ENCODE measurements around the gene NACC2.

NACC2 gene

DNA sequence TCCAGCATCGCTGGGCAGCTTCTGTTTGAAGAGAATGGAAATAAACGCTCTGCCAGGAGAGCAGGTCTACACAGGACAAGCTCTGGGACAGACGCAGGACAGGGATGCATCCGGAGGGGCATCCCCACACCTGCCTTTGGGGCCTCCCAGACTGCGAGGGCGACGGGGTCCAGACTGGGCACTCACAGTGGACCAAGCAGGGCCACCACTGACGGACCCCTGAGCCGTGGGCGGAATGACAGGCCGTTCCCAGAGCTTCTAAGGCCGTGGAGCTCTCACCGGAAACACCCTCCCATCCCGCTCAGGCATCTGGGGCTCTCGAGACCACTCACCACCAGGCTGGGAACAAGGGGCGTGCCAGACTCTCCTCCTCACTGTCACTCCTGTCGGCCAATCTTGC lies 34.1 kb upstream of the NACC2 start:
- DNase-seq (ENCODE audit: low spot score): no peak

DNA sequence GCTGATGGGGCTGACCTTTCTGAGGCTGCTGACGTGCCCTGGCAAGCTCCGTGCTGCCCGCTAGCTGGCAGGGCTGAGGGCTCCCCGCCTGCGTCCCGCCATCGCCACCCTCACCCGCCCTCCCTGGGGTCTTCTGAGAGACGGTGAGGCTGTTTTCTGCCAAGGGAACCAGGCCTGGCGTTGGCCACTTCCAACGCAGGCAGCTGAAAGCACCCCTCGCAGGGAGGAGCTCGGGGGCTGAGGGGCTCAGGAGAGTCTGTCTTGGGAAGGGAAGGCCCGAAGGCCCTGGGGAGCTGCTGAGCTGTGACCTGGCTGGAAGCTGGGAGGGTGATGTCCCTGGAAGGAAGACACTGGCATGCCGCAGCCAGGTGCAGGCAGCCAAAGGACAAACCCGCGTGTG lies 33.3 kb upstream of the NACC2 start:
- no peak for DNase-seq (ENCODE audit: low spot score)

DNA sequence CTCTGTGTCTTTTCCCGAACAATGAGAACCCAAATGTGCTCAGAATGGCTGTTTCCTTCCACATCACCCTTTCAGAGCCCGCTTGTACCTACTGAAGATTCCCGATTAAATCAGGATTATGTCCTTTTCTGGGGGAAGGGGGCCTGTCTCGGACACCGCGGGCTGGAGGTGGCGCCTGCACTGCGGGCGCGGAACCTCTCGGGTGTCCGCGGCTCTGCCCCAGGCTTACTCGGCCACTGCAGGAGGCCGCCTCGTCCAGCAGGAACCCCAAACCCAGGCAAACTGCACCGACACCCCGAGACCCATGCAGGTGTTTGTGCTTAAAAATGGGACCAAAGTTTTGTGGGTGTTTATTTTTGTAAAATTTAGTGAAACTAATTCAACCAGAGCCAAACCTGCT lies 32.2 kb upstream of the NACC2 start:
- no peak for DNase-seq (ENCODE audit: low spot score)

DNA sequence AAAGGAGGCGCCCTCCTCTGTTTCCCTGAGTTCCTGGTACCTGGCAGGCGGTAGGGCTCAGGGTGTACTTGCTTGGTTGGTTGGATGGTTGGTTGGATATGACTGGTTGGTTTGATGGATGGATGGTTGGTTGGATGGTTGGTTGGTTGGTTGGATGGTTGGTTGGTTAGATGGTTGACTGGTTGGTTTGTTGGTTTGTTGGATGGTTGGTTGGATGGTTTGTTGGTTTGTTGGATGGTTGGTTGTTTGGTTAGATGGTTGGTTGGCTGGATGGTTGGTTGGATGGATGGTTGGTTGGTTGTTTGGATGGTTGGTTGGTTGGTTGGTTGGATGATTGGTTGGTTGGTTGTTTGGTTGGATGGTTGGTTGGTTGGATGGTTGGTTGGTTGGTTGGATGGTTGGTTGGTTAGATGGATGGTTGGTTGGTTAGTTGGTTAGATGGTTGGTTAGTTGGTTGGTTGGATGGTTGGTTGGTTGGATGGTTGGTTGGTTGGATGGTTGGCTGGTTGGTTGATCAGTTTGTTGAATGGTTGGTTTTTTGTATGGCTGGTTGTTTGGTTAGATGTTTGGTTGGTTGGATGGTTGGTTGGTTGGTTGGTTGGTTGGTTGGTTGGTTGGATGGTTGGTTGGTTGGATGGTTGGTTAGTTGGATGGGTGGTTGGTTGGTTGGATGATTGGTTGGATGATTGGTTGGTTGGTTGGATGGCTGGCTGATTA lies 30.0 kb upstream of the NACC2 start:
- no peak for DNase-seq (ENCODE audit: low spot score)

- peak; percentile 72 for DNase-seq (ENCODE audit: low spot score)
Observed at GRCh38 chr9:136122425-136123383, 27.6 kb upstream of the NACC2 start.

DNA sequence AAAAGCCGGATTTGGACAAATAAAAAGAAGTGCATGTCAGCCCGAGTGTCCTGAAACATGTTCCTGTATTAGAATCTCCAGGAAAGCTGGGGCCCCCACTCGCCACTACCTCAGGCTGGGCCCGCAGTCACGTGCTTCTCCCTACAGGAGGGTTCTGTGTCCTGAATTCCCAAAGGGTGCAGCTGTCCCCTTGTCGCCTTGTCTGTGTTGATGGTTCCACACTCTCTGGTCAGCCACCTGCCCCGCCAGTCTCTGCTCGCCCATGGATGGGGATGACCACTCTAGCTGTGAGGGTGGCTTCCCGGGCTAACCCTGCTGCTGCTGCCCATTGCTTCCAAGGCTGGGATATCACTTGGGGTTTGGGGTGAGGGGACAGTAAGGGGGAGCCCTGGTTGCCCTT lies 26.7 kb upstream of the NACC2 start:
- DNase-seq (ENCODE audit: low spot score): no peak

DNA sequence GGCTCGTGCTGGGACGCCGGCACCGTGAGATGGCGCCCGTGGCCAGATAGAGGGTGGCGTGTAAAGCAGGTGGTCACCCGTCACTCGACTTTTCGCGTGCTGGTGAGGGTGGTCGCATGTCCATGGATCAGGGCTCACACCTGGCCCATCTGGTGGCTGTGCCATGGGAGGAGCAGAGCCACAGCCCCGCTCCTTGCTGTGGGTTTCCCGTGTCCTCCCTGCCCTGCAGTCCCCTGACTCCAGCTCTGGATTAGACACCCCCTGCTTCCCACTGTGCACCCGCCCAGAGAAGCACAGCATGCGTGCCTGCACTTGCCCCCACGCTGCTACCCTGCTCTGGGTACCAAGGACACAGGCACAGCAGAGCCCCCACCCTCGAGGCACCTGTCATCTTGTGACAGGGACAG lies 25.4 kb upstream of the NACC2 start:
- no peak for DNase-seq (ENCODE audit: low spot score)

DNA sequence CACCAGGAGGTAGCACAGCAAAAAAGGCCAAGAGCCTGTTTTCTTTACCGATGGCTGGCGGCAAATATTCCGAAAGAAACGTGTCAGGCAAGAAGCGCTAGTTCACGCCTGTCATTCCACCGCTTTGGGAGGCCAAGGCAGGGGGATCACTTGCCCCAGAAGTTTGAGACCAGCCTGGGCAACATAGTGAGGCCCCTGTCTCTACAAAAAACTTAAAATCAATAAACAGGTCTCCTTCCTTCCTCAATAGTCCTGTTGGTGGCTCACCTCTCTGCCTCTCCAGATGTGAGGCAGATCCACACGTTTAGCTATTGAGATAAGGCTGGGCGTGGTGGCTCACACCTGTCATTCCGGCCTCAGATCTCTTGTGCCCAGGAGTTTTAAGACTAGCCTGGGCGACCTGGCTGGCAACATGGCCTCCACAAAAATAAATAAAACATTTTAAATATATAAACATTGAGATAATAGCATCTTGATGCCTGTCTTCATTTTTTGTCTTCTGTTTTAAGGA lies 24.8 kb upstream of the NACC2 start:
- DNase-seq (ENCODE audit: low spot score): no peak

DNA sequence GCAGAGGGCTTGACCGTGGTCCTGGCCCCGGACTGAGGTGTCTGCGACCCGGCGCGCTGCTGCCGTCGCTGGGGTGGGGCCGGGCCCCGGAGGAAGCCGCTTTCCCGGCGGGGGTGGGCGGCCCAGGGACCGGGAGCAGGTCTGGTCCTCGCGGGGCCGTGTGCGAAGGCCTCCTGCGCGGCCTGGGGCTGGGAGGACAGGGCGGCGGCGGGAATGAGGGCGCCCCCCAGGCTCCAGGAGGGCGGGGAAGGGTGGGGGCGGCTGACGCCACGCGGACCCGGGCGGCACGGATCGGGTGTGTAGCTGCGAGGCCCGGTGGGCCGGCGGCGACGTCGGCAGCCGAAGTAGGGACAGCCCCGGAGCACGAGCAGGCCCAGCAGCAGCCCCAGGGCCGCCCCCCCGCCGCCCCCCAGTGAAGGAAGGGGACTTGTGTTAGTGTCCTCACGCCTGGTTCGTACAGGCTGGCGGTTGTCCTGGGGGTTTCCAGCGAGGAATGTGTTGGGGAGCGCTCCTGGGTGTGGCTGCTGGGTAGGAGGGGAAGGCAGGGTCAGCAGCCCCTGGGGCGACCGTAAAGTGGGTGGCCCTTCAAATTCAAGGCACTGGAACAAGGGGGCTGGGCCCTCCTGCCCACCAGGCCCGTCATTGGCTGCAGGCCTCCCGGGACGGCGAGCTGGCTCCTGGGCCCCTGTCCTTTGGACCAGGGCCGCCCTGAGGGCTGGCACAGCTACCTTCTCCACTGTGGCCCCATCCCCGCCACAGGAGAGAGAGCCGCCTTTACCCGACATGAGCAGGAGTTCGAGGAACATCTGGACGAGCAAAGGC lies 24.2 kb upstream of the NACC2 start:
- peak; percentile 23 for DNase-seq (ENCODE audit: low spot score)

DNA sequence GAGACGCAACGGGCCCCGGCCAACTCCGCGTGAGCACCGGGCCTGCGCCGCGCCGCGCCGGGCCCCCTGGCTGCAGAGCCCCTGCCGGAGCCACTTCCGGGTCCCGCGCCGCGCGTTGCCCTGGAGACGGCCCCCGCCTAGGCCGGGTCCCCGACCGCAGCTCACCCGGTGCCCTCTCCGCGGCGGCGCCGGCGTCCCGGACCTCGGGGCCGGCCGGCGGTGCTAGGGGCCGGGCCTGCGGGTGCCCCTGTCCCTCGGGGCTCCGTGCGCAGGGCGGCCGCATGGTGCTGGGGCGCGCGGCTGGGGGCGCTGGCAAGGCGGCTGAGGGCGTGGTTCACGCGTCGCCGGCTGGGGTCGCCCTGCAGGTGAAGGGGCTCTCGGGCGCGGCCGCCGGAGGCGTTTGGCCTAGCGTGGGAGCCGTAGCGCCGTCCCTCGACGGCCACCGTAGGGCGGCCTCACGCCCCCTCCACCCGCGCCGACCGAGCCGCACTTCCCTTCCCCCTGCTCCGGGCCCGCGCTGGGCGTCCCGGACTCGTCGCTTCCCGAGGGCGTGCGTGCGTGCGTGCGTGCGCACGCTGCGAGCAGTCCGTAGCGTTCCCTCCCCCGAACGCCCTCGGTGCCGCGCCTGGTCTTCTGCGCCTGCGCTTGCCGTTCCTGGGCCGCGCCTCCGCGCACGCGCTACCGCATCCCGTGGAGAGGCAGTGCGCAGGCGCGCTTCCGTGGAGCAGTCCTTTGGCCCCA lies 23.4 kb upstream of the NACC2 start, which contains the start of gene TMEM250:
Gene TMEM250 (minus strand): TSS at position 556 of the 741 bp plus-strand sequence. CDS start 1,975 bp downstream, outside the sequence.
- DNase-seq (ENCODE audit: low spot score): peak; percentile 96

GRCh38 chr9:136117916-136118319 lies 22.8 kb upstream of the NACC2 start:
- DNase-seq (ENCODE audit: low spot score): no peak

DNA sequence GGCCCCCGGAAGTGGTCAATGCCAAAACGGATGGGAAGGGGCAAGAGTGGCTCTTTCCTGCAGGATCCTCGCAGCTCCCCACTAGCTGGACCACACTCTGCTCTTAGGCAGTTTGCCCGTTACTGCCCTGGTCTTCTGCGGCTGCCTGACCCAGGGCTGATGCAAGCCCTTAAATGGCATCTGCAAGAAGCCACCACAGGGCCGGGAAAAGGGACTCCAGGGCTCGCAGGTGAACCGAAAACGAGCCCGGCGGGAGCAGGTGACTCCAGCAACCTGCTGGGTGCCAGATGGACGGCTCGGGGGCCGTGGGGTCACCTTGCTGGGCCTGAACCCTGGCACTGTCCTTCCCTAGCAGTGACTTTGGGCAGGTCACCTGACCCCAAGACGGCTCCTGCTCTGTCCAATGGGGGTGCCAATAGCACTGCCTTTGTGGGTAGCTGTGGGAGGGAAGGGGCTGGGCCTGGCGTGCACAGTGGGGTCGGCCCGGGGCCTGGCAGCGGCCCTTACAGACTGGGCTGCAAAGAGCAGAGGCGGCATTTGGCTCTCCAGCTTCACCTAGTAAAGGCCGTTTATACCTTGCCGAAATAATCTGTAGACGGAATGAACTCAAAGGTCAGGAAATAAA lies 22.3 kb upstream of the NACC2 start:
- peak; percentile 48 for DNase-seq (ENCODE audit: low spot score)

DNA sequence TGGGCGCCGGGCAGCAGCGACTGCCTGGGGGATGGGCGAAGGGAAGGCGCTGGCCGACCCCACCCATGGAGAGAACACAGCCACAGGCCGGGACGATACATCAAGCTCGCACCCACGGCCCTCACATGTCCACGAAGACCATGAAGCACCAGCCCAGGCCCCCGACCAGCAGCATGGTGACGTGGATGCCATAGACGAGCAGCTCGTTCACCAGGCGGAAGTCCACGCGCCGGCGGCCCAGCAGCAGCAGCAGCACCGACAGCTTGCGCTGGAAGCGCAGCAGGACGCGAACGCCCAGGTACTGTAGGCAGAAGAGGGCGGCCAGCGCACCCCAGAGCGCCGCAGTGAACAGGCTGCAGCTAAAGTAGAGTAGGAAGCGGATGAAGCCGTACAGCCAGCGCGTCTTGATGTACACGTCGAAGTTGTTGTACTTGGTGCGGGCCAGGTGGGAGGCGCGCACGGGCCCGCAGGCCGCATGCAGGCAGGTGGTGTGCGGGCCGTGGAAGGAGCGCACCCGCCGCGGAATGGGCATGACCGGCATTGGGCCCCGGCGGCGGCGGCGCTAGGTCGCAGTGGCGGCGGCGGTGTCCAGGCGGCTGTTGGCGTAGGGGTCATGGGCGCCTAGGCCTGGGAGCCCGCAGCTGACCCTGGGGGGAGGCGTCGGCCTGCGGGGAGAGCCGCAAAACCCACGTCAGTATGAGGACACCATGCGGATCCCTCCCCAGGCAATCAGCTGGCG lies 21.4 kb upstream of the NACC2 start:
- no peak for DNase-seq (ENCODE audit: low spot score)

DNA sequence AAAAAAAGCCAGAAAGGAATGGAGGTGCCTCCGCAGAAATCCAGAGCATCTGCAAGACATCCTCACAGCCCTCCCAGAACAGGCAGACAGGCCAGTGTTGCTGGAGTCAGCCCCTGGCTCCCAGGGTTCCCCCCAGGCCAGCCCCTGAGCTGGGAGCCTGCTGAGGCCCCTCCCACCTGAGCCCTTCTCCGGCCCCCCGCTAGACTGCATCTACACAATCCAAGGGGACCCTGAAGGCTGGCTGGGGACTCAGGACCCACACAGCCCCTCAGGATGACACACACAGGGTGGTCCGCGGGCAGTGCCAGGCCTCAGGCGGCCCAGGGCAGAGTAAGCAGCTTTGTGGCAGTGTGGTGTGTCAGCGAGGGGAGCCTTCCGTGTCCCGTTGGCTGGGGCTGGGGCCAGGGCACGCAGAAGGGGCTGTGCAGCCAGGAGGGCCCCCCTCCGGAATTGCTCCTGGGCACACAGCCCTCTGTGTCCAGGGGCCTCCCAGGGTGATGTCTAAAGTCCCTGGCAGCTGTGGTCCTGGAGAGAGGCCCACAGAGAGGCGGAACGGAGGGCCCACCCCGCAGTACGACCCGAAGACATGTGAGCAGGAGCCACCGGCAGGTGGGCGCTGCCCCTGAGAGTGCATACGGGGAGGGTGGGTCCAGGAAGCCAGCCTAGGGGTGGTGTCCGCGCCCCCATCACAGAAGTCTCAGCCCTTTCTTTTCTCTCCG lies 20.7 kb upstream of the NACC2 start:
- DNase-seq (ENCODE audit: low spot score): no peak

- no peak for DNase-seq (ENCODE audit: low spot score)
Observed at GRCh38 chr9:136115206-136115605, 20.1 kb upstream of the NACC2 start.

DNA sequence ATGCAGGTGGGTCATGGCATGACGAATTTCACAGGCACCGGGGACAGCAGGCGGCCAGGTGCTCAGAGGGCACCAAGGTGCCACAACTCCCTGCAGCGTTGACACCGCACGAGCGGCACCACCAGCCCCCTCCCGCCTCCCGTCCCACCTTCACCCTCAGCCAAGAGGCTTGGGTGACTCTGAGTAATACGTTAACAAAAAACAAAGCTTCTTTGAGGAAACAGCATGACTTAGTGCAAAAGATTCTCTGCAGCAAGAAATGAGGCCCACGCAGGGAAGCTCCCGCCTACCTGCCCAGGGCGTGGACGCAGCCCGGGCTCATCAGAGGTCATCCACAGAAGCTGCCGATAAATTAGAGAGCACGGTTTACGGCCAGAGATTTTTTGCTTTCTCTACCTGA lies 19.5 kb upstream of the NACC2 start:
- no peak for DNase-seq (ENCODE audit: low spot score)

GRCh38 chr9:136112541-136112940 lies 17.5 kb upstream of the NACC2 start:
- no peak for DNase-seq (ENCODE audit: low spot score)

- no peak for DNase-seq (ENCODE audit: low spot score)
Observed at GRCh38 chr9:136111910-136112309, 16.8 kb upstream of the NACC2 start.

DNA sequence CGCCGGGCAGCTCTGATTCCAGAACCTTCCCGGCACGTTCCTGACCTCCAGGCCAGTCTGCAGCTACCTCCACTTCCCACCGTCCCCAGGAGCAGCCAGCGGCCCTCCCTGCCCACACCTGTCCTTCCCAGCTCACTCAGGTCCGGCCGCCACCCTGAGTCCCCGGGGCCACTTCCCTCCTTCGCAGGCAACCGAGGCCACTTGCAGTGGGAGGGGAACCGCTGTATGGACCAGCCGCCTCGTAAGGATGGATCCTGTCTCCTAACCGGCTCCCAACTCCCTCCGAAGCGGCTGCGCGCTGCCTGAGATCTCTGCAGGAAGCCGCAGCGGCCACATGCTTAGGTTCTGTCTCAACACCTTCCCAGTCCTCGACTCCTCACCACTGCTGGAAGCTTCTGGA lies 16.1 kb upstream of the NACC2 start:
- DNase-seq (ENCODE audit: low spot score): no peak

Data from NAMALWA (cell line).